C4-2B (cell line): ENCODE measurements around the gene LHCGR.
"Not testable (repeated sequence)": the region's sequence is repeated elsewhere in the genome, so short reads cannot be mapped to it uniquely, and the experiment has no call there.

Experiments
- H3K27ac ChIP-seq: fragments of 450-650 bp; 2 replicates; pipeline ENCODE4 v1.5.1; 2017
- CTCF ChIP-seq: fragments of 450-650 bp; conservative IDR thresholded peaks from 2 replicates; pipeline ENCODE4 v1.5.1; 2017; ENCODE audit warnings: mild to moderate bottlenecking
- ZFX ChIP-seq: fragments of 450-650 bp; IDR thresholded peaks from 2 replicates; pipeline ENCODE4 v1.6.1; 2017

LHCGR gene

GRCh38 chr2:48709096-48710034 is 46.2 kb downstream of the LHCGR start:
- no peak overlapping the region for H3K27ac ChIP-seq
- TF ChIP-seq CTCF (no peak), ZFX (no peak)

GRCh38 chr2:48707466-48707865 is 48.1 kb downstream of the LHCGR start:
- H3K27ac ChIP-seq, result no peak overlapping the region
- no peak for TF ChIP-seq CTCF
- no peak for TF ChIP-seq ZFX

GRCh38 chr2:48703621-48704020 is 51.9 kb downstream of the LHCGR start:
- H3K27ac ChIP-seq, result not testable (repeated sequence)

GRCh38 chr2:48699348-48699930 is 56.1 kb downstream of the LHCGR start:
- TF ChIP-seq ZFX, result no peak
- no peak for TF ChIP-seq CTCF
- H3K27ac ChIP-seq, result no peak overlapping the region

GRCh38 chr2:48696881-48697280 is 58.6 kb downstream of the LHCGR start:
- H3K27ac ChIP-seq, result no peak overlapping the region
- no peak for TF ChIP-seq CTCF
- TF ChIP-seq ZFX, result no peak

GRCh38 chr2:48695991-48696390 is 59.5 kb downstream of the LHCGR start:
- H3K27ac ChIP-seq, result no peak overlapping the region
- no peak for TF ChIP-seq CTCF
- TF ChIP-seq ZFX, result no peak

- TF ChIP-seq CTCF (no peak), ZFX (no peak)
- H3K27ac ChIP-seq, result no peak overlapping the region
Observed at GRCh38 chr2:48694149-48694548, 61.4 kb downstream of the LHCGR start.
